GM19193 (cell line): ENCODE results near the gene SGCD.

Source experiments
- POLR2A ChIP-seq: IDR thresholded peaks from 4 replicates; pipeline ENCODE4 v1.6.1; 2011; ENCODE audit not compliant: insufficient read depth, insufficient read length; ENCODE audit errors: extremely low read depth

SGCD gene

DNA sequence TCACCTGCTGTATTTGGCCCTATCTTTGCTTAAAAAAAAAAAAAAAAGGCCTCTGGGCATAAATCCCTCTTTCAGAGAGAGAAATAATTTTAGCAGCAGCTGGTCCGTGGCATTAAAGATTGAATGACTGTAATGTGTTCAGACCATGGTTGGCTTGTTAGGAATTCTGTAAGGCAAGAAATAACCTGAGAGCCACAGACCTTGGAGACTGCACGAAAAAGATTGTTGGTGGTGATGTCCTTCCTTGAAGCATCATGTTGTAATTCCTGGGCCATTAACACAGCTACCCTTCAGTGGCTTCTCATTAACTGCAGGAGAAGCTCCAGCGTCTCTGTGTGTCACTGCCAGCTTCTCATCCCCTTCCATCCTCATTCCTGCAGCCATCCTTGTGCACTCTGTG lies 79.0 kb downstream of the SGCD start:
- TF ChIP-seq POLR2A: no peak

DNA sequence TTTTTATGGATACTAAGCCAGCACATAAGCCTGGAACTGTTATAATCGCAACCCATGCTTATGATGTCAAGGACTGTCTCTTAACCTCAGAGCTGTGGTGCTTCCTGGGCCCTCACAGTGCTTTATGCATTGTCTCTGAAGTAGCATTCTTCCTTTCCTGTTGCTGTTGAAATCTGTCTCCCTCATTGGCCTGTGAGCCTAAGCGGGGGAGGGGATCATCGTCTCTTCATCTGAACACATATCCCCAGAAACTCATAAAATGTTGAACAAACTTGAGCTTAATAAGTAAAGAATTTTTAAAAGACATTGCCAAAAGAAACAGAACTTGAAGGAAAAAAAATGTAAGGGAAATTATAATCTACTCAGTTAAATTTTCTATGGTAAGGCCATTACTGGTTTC lies 80.3 kb downstream of the SGCD start:
- no peak for TF ChIP-seq POLR2A

DNA sequence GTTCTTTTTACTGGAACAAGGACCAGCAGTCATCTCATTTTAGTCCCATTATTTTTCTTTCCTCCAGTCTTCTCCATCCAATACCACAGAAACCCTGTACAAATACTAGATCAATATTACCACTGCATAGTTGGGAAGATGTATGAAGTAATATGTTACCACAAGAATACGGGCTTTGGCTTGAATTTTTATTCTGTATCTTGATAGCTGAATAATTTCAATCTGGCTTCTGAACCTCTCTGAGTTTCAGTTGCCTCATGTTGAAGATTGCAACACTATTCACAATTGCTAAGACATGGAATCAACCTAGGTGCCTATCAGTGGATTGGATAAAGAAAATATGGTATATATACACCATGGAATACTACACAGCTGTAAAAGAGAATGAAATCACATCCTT lies 82.9 kb downstream of the SGCD start:
- no peak for TF ChIP-seq POLR2A

DNA sequence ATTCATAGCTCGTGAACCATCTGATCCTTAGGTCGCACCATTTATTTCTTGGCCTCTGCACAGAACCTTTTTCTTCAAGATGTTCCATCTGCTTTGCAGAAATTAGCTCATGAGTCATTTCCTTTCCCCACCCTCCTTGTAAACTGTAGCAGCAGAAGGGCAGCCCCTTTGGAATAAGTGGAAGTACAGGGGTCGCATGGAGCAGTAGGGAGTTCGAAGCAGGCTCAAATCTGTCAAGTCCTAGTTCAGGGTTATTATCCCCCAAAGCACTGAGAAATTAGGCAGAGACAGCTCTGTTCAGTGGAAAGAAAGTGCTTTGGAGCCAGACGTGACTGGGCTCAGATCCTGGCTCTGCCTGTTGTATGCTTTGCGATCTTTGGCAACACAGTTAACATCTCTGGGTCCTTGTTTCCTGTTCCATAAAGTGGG lies 84.2 kb downstream of the SGCD start:
- no peak for TF ChIP-seq POLR2A

DNA sequence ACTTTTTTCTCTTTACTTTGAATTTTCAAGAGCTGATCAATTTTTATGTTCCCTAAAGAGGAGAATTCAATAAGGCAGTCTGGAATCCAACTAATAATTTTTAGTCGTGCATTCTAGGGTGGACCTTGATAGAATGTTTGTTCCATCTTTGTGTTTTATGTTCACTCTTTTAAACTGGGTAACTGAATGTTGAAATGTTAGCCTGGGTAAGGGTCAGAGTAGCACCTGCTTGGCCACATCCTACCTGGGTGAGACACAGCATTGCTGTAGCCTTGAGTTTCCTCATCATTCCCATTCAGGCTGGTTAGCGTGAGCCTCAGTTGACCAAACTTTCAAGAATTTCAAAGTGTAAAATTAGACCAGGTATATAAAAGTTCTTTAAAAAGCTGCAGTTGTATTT lies 85.0 kb downstream of the SGCD start:
- TF ChIP-seq POLR2A: no peak

DNA sequence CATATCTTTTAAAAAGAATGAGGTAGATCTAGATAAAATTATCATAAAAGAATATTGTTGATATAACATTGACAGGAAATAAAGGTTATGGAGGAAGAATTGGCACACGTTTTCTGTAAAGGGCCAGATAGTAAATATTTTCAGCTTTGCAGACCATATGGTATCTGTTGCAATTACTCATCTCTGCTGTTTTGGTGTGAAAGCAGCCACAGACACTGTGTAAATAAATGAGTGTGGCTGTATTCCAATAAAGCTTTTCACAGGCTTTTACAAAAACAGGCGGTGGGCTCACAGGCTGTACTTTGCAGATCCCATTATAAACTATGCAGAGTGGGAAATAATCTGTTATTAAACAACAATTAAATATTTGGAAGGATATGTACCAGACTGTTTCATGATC lies 87.4 kb downstream of the SGCD start:
- TF ChIP-seq POLR2A: no peak

DNA sequence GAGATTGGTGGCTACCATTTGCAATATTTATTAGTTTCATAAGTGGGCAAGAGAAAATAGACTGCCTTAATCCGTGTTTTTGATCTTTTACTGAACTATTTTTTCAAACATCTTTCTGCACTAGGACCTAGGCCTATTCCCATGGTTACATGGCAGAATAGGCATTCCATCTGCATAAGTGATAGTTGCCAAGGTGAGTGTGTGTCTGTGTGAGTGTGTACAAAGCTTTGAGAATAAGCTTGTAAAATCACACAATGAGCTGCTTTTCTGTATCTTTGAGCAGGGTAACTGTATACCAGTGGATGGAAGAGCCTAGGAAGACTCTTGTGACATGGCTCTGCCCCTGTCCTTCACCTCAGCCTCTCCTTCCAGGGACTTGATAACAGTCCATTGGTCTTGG lies 92.7 kb downstream of the SGCD start:
- TF ChIP-seq POLR2A: no peak

DNA sequence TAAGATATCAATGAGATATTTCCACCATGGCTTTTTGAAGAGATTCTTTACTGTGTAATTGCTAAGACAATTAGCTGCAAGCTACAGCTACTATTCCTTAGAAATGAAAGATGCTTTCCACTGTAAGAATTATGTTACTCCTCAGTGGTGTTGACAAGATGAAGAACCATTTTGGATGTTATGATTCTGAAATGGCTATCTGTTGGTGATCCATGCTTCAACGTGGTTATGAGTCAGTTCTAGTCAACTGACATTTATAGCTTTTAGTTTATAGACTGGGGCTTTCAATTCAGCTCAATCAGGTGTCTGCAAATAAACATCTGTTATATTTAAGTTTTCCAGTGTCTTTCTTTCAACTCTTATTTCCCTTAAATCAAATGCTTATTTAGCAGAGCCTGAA lies 93.7 kb downstream of the SGCD start:
- TF ChIP-seq POLR2A: no peak

DNA sequence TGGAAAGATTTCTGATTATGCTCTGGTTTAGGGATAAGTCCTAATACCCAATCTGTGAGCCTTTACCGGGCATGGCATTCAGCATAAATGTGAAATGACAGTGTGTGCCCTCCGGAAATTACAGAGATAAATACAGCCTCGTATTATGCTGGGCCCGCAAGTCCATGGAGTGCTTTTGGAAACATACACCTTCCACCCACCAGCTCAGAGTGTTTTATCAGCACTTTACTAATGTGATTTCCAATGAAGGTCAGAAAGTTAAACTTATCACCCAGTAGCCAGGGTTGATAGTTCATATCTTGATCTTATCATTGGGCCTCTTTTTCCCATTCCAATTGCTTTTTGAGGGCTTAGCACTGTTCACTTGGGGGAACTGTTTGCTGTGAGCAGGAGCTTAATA lies 94.8 kb downstream of the SGCD start:
- no peak for TF ChIP-seq POLR2A

DNA sequence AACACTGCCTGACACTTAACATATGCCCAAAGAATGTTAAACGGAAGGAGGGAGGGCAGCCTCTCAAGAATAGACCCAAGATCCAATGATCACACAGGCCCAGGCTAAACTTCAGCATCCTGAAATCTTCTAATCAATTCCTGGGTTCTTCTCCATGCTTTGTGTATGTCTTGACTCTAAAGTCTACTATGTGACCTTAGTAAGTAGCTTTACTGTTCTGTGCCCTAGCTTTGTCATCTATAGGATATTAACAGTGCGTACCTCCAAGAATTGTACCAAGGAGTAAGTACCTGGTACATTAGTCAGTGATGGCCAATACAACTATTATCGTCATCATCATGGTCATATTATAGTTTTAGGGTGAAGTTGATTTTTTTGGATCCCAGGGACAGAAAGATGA lies 96.6 kb downstream of the SGCD start:
- TF ChIP-seq POLR2A: no peak

DNA sequence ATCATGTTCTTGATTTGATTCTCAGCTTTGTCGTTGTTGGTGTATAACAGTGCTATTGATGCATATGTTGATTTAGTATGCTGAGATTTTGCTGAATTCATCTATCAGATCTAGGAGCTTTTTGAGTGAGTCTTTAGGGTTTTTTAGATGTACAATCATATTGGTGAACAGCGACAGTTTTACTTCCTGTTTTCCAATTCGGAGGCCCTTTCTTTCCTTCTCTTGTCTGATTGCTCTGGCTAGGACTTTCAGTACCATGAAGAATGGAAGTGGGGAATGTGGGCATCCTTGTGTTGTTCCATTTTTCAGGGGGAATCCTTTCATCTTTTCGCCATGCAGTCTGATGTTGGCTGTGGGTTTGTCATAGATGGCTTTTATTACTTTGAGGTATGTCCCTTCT lies 100.4 kb downstream of the SGCD start:
- TF ChIP-seq POLR2A: no peak

DNA sequence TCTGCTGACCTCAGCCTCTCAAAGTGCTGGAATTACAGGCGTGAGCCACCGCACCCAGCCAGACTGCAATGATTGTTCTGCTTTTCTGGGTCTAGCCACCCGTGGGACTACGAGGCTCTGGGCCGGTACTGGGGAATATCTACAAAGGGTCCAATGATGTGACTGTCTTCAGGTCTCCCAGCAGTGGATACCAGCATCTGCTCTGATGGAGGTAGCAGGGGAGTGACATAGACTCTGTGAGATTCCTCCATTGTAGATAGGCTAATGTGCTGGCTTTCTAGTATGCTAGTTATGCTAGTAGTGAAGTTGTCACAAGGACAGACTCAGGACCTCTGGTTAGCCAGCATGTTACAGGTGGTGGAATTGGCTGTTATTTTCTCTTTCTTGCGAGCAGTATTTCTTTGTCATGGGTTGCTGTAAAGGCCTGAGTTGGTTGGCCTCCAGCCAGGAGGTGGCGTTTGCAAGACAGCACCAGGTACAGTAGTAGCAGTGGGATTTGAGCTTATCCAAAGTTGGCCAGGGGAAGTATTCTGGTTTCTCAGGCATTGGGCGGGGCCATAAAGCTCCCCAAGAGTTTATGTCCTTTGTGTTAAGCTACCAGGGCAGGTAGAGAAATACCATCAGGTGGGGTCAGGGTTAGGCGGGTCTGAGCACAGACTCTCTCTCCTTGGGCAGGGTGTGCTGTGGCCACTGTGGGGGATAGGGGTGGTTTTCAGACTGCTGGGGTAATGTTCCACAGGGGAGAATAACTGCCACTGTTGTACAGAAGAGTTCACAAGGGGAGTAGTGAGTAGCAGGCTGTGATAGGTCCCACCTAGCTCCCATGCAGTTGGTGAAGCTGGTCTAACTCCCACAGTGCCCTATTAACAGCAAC lies 105.2 kb downstream of the SGCD start:
- no peak for TF ChIP-seq POLR2A

DNA sequence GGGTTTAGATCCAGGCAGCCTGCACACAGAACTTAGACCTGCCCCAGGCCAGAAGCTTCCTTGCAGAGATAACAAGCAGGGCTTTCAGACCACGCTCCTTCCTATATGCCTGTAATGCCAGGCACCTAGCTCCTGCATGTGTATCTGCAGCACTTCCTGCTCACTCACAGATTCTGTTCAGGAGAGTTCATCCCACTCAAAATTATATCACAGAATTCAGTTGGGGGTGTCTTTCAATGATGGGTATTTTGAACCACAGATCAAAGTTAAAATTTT lies 105.8 kb downstream of the SGCD start:
- no peak for TF ChIP-seq POLR2A

DNA sequence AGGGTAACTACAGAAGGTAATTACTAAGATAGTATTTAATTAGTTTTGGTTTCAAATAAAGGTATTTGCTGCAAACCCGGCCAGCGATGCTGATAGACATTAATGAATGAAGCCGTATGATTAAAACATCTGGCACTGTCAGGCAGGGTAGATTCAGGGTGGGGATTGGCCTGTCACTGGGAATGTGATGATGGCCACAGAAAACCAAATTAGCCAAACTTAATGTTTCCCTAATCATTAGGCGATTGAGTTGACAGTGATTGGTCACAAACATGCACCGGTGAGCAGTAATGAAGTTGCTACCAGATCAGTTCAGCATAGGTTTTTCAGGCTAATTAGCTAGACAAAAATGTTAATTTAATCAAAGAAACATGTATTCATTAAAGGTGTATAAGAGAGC lies 107.5 kb downstream of the SGCD start:
- no peak for TF ChIP-seq POLR2A

DNA sequence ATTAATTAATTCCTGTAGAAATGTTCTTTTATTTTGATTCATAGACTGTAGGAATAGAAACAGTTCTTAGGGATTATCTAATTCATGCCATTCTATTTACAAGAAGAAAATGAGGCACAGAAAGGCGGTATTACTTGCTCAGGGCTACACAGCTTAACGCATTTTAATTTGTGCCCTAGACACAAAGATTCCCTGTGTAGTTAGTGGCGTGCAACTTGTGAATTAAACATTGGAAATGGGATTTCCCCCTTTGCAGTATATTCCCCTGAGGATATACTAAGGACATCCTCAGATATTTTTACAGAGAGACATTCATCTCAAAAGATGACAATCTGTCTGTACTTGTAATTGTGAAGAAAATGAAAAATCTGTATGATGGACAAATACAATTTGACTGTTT lies 108.1 kb downstream of the SGCD start:
- no peak for TF ChIP-seq POLR2A

DNA sequence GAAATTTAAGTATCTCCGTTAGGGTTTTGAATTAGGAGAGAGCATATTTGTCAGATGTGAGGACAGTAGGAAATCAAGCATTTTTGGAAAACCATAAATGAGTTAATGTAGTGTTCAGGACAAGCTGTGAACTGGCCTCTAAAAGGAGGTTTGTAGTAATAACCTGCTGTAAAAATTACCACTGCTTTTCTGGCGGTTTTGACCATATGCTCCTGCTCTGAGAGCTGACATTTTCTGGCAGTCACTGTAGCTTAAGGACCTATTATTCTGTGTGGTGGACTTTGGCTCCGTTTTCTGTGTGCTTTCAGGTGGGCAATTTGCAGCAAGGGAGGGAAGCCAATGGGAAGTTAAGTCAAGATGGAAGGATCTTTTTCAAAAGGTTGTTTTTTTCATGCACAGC lies 111.1 kb downstream of the SGCD start:
- TF ChIP-seq POLR2A: no peak

DNA sequence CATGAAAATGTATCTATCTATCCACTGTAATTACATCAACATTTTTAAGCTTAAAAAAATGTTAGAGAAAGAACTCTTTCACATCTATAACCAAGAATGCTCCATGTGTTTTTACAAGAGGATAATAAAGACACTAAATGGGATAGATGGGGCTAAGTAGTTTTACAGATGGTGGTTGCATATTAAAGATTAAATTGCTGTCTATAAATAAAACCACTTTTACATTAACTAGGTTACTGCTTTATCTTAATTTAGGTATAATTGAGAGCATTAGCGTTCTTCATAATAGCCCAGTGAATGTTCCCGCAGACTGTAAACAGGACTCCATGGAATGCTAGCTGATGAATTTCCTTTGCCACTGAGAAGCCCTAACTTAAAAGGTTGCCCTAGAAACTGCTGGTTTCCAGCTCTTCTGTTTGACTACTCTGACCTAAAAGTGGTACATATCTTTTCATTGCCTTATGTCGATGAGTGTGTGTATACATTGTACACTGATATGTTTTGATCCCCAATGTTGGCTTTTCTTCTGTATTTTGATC lies 117.9 kb downstream of the SGCD start:
- no peak for TF ChIP-seq POLR2A
